ENCODE data around the gene CDH4. TPM values are rescaled to one million over a fixed set of nuclear protein-coding genes. Genes with fewer than 3 reads are reported as not detected.
A peak's percentile ranks its signal among the peaks of the same experiment; 100 is the strongest.

Gene CDH4
- total and polyA plus RNA-seq, 2 of the 8 experiments (the other 6 are each of a cell fraction or from before 2014, with no cell fraction given), result 4.3 to 7.9 TPM

- FAIRE-seq, result no peak
- no peak for TF ChIP-seq RAD21 (IDR thresholded peaks at IDR 0.05 in 1 of 2, conservative IDR thresholded peaks at IDR 0.05 in 1 of 2; ENCODE audit: low read depth in 2 of 2, low read length in 2 of 2)
These were observed 294.6 kb downstream of the CDH4 start for GRCh38 chr20:61546641-61547040.

More at GRCh38 chr20:61546641-61547040, 294.6 kb downstream of the CDH4 start:
- H4K91ac ChIP-seq (replicated peaks; ENCODE audit: insufficient read length, low read length), result no peak overlapping the region
- no peak overlapping the region for H2BK20ac ChIP-seq (ENCODE audit: low read length)
- H3K27me3 ChIP-seq (replicated peaks in 1 of 4; ENCODE audit: control insufficient read depth in 3 of 4, extremely low read depth in 1 of 4, insufficient read depth in 3 of 4, low read length in 3 of 4), result peaks cover 0 to 2% (median under 1%) of the 10 kb centered on the region in 4 experiments; a peak in 4 of 7 replicates
- no peak overlapping the region for H3K4me3 ChIP-seq (ENCODE audit: extremely low read depth in 1 of 4, insufficient read depth in 2 of 4, low read depth in 3 of 4, low read length in 4 of 4)
- H3K79me1 ChIP-seq (ENCODE audit: low read depth, low read length), result no peaks in the 10 kb centered on the region
- H4K5ac ChIP-seq (ENCODE audit: insufficient read length, low read depth, low read length), result no peak overlapping the region
- H3K9ac ChIP-seq (replicated peaks in 1 of 4; ENCODE audit: extremely low read depth in 1 of 4, low read depth in 3 of 4, low read length in 3 of 4), result no peak overlapping the region
- H2AFZ ChIP-seq (ENCODE audit: low read length), result no peak overlapping the region
- H2AK5ac ChIP-seq (ENCODE audit: low read depth, low read length), result 0 out of 2 replicates have a peak overlapping the region, but pooled peaks have one; percentile 65
- H4K8ac ChIP-seq (ENCODE audit: extremely low read depth, insufficient read depth, low read length), result no peak overlapping the region
- H3K9me3 ChIP-seq (ENCODE audit: insufficient read depth in 2 of 2, low read depth in 1 of 2, low read length in 1 of 2), result peaks cover 7 to 8% of the 10 kb centered on the region in 2 experiments
- H2BK15ac ChIP-seq (ENCODE audit: low read length), result no peak overlapping the region; the same call in 1 of the 2 replicates
- no peak for DNase-seq (ENCODE audit: low read depth in 1 of 2, low spot score in 2 of 2)
- POLR2A ChIA-PET (ENCODE audit: partially characterized antibody), result interaction anchor here (0.9 kb wide), 1 partner anchor 13 kb away, joined by 3 read pairs; no protein-coding TSS in a partner anchor
- peaks cover 2% of the 10 kb centered on the region; the same call in 1 of the 2 replicates for H3K23me2 ChIP-seq (ENCODE audit: low read depth, low read length)
- 90% methylated on average over 12 of the region's 12 CpGs; no CpG with 5 or more reads in 1 of the 2 experiments for WGBS, 2 experiments (ENCODE audit: extremely low coverage in 1 of 2, insufficient coverage in 1 of 2, insufficient read length in 1 of 2, insufficient replicate concordance in 2 of 2, low coverage in 1 of 2, low lambda C conversion rate in 2 of 2, missing lambda C conversion rate in 1 of 2)
- no peak overlapping the region for H3K18ac ChIP-seq (ENCODE audit: extremely low read depth, low read length)
- H3K4me2 ChIP-seq (ENCODE audit: insufficient read depth in 1 of 2, low read depth in 2 of 2, low read length in 2 of 2), result no peak overlapping the region
- 0 out of 2 replicates have a peak overlapping the region, but pooled peaks have one; percentile 27 for H2BK12ac ChIP-seq (ENCODE audit: low read depth, low read length)
- no peak overlapping the region for H3K27ac ChIP-seq (ENCODE audit: low read depth, low read length)
- no peak overlapping the region for H3K23ac ChIP-seq (ENCODE audit: insufficient read length)
- no peaks in the 10 kb centered on the region for H4K20me1 ChIP-seq (replicated peaks in 1 of 2; ENCODE audit: control insufficient read depth in 1 of 2, insufficient read depth in 2 of 2, low read length in 2 of 2)
- H3K4ac ChIP-seq (replicated peaks; ENCODE audit: insufficient read length, low read depth, low read length), result no peak overlapping the region
- CTCF ChIA-PET (ENCODE audit: partially characterized antibody), result no interaction called here
- H3K79me2 ChIP-seq (ENCODE audit: control insufficient read depth in 1 of 2, insufficient read depth in 2 of 2, low read length in 2 of 2), result no peaks in the 10 kb centered on the region
- H3K56ac ChIP-seq (replicated peaks; ENCODE audit: insufficient read length, low read depth, low read length), result no peak overlapping the region
- H3K14ac ChIP-seq (ENCODE audit: insufficient read length), result no peak overlapping the region
- no peak overlapping the region for H2BK5ac ChIP-seq (ENCODE audit: low read depth, low read length)
- no peaks in the 10 kb centered on the region for H3K36me3 ChIP-seq (ENCODE audit: control insufficient read depth in 2 of 4, insufficient read depth in 4 of 4, low read length in 3 of 4)
- H3K4me1 ChIP-seq (replicated peaks in 1 of 4; ENCODE audit: control insufficient read depth in 3 of 4, insufficient read depth in 4 of 4, low read length in 3 of 4), result no peaks in the 10 kb centered on the region
- H2BK120ac ChIP-seq (replicated peaks; ENCODE audit: low read depth, low read length), result no peak overlapping the region

All from H1 (cell line).